Lower lobe of right lung (tissue), 2 donors: Measurements from ENCODE around the gene SNRPA1. TPM values are rescaled to one million over a fixed set of nuclear protein-coding genes. Genes with fewer than 3 reads are reported as not detected.
A peak's percentile ranks its signal among the peaks of the same experiment; 100 is the strongest.

ENCODE experiments used
- ATAC-seq, 2 donors: fragments of 200-7000 bp; cut with Tn5 transposase; one replicate each; pipeline ENCODE4 v1.9.1; 2020 to 2022; ENCODE audit warnings: mild to moderate bottlenecking in 2 of 2, moderate library complexity in 2 of 2
- DNase-seq: peaks from one replicate; pipeline ENCODE4 v3.0.0-alpha.2; 2020
- H3K27ac ChIP-seq: fragments of 200-600 bp; one replicate; pipeline ENCODE4 v1.8.0; 2022
- H3K27me3 ChIP-seq: fragments of 200-600 bp; one replicate; pipeline ENCODE4 v1.8.0; 2022; ENCODE audit warnings: low read depth
- H3K36me3 ChIP-seq: fragments of 200-600 bp; one replicate; pipeline ENCODE4 v1.8.0; 2022; ENCODE audit warnings: mild to moderate bottlenecking
- H3K4me1 ChIP-seq: fragments of 200-600 bp; one replicate; pipeline ENCODE4 v1.8.0; 2022
- H3K4me3 ChIP-seq: fragments of 200-600 bp; one replicate; pipeline ENCODE4 v1.8.0; 2022; ENCODE audit warnings: mild to moderate bottlenecking
- H3K9me3 ChIP-seq: fragments of 200-600 bp; one replicate; pipeline ENCODE4 v1.8.0; 2022
- intact Hi-C: fragments of 100-400 bp; cut with DNase I; formaldehyde crosslinking; loops from one replicate; pipeline ENCODE4 v1.11.0; 2022
- total RNA-seq: library from RNA; stranded (reverse); fragmentation: NEBNext Ultra II Directional; extraction: Animal tissue kit (Norgen Biotek cat#: 25700); gene quantifications from one replicate; pipeline ENCODE4 v1.2.1, GENCODE V29; 2021
- TF ChIP-seq, protein P1 (sequence below): fragments of 200-600 bp; IDR thresholded peaks from one replicate; pipeline ENCODE4 v1.8.0; 2022; ENCODE audit warnings: antibody characterized with exemption, mild to moderate bottlenecking
- donor health status: DM: no; HTN: yes; CAD: no; lungs with severe emphysema.

The SNRPA1 gene
- total RNA-seq, 1 donor from 2014 or later: 35.4 TPM

- TF ChIP-seq, protein P1, sequence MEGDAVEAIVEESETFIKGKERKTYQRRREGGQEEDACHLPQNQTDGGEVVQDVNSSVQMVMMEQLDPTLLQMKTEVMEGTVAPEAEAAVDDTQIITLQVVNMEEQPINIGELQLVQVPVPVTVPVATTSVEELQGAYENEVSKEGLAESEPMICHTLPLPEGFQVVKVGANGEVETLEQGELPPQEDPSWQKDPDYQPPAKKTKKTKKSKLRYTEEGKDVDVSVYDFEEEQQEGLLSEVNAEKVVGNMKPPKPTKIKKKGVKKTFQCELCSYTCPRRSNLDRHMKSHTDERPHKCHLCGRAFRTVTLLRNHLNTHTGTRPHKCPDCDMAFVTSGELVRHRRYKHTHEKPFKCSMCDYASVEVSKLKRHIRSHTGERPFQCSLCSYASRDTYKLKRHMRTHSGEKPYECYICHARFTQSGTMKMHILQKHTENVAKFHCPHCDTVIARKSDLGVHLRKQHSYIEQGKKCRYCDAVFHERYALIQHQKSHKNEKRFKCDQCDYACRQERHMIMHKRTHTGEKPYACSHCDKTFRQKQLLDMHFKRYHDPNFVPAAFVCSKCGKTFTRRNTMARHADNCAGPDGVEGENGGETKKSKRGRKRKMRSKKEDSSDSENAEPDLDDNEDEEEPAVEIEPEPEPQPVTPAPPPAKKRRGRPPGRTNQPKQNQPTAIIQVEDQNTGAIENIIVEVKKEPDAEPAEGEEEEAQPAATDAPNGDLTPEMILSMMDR: no peak
- Histone ChIP-seq H3K4me3 (no peak overlapping the region), H3K9me3 (no peaks in the 10 kb centered on the region)
These were observed 29.0 kb downstream of the SNRPA1 start for GRCh38 chr15:101266034-101266433.

DNA sequence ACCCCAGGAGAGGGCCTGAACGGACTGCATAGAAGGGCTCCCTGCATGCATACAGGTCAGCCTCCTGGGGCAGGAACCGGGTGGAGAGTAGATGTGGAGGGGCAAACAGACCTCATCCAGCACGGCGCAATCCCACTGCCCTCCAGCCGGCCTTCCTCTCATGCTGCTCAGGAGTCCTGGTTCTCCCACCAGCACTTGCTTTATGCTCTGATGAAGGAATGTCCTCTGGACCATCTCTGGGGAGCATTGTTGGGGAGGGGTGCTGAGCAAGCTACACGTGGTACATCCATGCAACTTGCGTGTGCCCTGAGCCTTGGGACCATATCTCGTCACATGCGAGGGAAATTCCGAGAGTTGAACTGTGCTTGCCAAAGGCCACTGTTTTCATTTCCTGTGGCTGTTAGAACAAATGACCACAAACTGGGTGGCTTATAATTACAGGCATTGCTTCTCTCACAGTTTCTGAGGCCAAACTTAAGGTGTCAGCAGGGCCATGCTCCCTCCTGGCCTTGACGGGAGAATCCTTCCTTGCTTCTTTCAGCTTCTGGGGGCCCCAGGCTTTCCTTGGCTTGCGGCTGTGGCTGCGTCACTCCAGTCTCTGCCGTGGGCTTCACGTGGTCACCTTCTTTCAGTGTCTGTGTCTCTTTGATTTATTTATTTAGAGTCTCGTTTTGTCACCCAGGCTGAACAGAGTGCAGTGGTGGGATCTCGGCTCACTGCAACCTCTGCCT, 30.0 kb downstream of the SNRPA1 start:
- Histone ChIP-seq H3K4me3 (no peak overlapping the region), H3K27me3 (no peaks in the 10 kb centered on the region), H3K4me1 (peaks cover 3% of the 10 kb centered on the region), H3K9me3 (no peaks in the 10 kb centered on the region), H3K27ac (no peak overlapping the region), H3K36me3 (peaks cover 9% of the 10 kb centered on the region)
- DNase-seq (no peak), ATAC-seq (peak in 1 of 2 donors; percentile 4)
- TF ChIP-seq, protein P1: no peak
- intact Hi-C loops: no loop called here

More at GRCh38 chr15:101266034-101266433, 29.0 kb downstream of the SNRPA1 start:
- no peak for ATAC-seq
- peaks cover 19% of the 10 kb centered on the region for H3K36me3 ChIP-seq
- H3K27me3 ChIP-seq: no peaks in the 10 kb centered on the region
- H3K4me1 ChIP-seq: peaks cover 3% of the 10 kb centered on the region
- peak overlapping the region; percentile 8 for H3K27ac ChIP-seq
- intact Hi-C loops: no loop called here
- no peak for DNase-seq

DNA sequence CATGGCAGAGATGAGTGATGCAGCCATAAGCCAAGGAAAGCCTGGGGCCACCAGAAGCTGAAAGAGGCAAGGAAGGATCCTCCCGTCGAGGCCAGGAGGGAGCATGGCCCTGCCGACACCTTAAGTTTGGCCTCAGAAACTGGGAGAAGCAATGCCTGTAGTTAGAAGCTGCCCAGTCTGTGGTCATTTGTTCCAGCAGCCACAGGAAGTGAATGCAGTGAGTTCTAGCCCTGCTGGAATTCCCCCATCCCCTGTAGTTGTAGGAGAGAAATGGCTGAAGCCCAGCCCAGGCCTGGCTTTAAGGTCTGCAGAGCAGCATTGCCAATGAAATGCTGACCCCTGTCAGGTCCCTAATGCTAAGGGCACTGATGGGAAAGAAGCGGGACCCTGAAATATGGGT, 31.0 kb downstream of the SNRPA1 start:
- no peak for ATAC-seq
- Histone ChIP-seq H3K36me3 (no peaks in the 10 kb centered on the region), H3K4me3 (no peak overlapping the region), H3K9me3 (no peaks in the 10 kb centered on the region), H3K27me3 (no peaks in the 10 kb centered on the region), H3K4me1 (peaks cover 3% of the 10 kb centered on the region), H3K27ac (no peak overlapping the region)
- no peak for DNase-seq
- intact Hi-C loops: no loop called here
- TF ChIP-seq, protein P1: no peak

DNA sequence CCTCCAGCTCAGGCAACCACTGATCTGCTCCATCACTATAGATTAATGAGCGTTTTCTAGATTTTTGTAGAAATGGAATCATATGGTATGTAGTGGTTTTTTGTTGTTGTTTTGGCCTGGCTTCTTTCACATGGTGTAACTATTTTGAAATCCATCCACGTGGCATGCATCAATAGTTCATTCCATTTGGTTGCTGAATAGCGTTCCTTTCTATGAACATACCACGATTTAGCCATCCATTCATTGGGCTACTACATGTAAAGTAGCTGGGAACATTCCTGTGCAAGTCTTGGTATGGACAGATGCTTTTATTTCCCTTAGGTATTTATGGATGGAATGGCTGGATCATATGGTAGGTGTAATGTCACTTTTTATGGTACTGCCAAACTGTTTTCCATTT, 32.5 kb downstream of the SNRPA1 start:
- no peaks in the 10 kb centered on the region for H3K27me3 ChIP-seq
- no peak overlapping the region for H3K4me3 ChIP-seq
- peaks cover 11% of the 10 kb centered on the region for H3K4me1 ChIP-seq
- intact Hi-C loops: no loop called here
- H3K36me3 ChIP-seq: no peaks in the 10 kb centered on the region
- H3K9me3 ChIP-seq: no peaks in the 10 kb centered on the region
- no peak overlapping the region for H3K27ac ChIP-seq
- TF ChIP-seq, protein P1: no peak
- ATAC-seq: no peak
- no peak for DNase-seq

DNA sequence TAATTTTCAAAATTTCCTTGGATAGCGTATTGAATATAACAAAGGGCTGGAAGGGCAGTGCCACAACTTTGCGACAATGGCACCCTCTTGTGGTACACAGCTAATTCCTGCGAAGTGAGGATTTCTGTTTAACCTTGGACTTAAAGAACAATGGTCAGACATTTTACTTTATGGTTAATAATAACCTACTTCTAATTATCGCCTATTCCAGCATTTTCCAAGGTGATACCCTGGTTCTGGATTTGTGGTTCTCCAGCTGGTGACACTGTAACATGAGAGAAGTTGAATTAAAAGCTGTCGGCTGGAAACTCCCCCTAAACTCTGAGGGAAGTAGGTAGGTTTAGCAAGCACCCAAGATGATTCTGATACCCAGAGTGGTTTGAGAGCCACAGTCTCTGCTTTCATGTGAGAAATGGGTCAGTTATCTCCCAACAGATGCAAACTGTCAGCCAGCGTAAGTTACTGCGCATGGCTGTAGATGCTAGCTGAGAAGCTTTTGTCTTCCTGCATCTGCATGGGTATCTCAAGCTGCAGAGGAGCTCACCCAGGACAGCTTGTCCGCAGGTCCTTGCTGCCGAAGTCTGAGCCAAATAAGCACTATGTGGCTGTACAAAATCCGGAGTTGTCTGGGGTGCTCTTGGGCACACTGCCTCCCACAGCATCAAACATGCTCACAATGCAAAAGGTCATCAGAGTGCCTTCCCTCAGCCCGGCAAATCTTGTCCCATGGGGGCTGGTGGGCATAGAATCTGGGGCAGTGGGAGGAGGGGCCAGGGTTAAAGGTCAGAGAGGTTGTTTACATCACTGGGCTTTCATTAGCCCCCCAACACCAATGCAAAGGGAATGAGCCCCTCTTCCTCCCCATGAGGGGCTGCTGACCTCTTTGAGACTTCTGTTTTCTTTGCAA, 36.6 kb downstream of the SNRPA1 start:
- Histone ChIP-seq H3K27me3 (no peaks in the 10 kb centered on the region), H3K9me3 (no peaks in the 10 kb centered on the region), H3K4me3 (no peak overlapping the region), H3K4me1 (peaks cover 8% of the 10 kb centered on the region), H3K36me3 (no peaks in the 10 kb centered on the region), H3K27ac (no peak overlapping the region)
- DNase-seq: no peak
- ATAC-seq: peak; percentile 81 to 84
- intact Hi-C loops: loop anchor here (5.0 to 10.0 kb wide), 2 partner anchors 174 to 241 kb away; no protein-coding TSS in a partner anchor
- TF ChIP-seq, protein P1: peak; percentile 89
